ENCODE measurements around the gene ZSCAN20.

The ZSCAN20 gene

GRCh38 chr1:33438364-33439160 lies 33.9 kb upstream of the ZSCAN20 start:
- Mint-ChIP-seq H3K4me3 (no peak overlapping the region), H3K27ac (no peak overlapping the region), H3K9me3 (no peaks in the 10 kb centered on the region), H3K27me3 (peaks cover 24% of the 10 kb centered on the region), H3K4me1 (no peaks in the 10 kb centered on the region)
- ATAC-seq (no peak), DNase-seq (no peak)

GRCh38 chr1:33439662-33440061 lies 32.8 kb upstream of the ZSCAN20 start:
- H3K9me3 Mint-ChIP-seq: no peaks in the 10 kb centered on the region
- no peak overlapping the region for H3K4me3 Mint-ChIP-seq
- H3K27ac Mint-ChIP-seq: no peak overlapping the region
- no peak for DNase-seq
- no peaks in the 10 kb centered on the region for H3K4me1 Mint-ChIP-seq
- ATAC-seq: no peak
- peaks cover 25% of the 10 kb centered on the region for H3K27me3 Mint-ChIP-seq

GRCh38 chr1:33441088-33441745 lies 31.2 kb upstream of the ZSCAN20 start:
- Mint-ChIP-seq H3K4me3 (no peak overlapping the region), H3K27ac (no peak overlapping the region), H3K9me3 (no peaks in the 10 kb centered on the region), H3K4me1 (no peaks in the 10 kb centered on the region), H3K27me3 (peaks cover 25% of the 10 kb centered on the region)
- no peak for ATAC-seq
- DNase-seq: no peak

- no peaks in the 10 kb centered on the region for H3K4me1 Mint-ChIP-seq
- H3K9me3 Mint-ChIP-seq: no peaks in the 10 kb centered on the region
- H3K27me3 Mint-ChIP-seq: peaks cover 25% of the 10 kb centered on the region
- DNase-seq: no peak
- no peak overlapping the region for H3K27ac Mint-ChIP-seq
- ATAC-seq: no peak
- no peak overlapping the region for H3K4me3 Mint-ChIP-seq
These were observed 30.3 kb upstream of the ZSCAN20 start for GRCh38 chr1:33442141-33442540.

GRCh38 chr1:33443080-33443704 lies 29.3 kb upstream of the ZSCAN20 start:
- H3K4me1 Mint-ChIP-seq: no peaks in the 10 kb centered on the region
- H3K4me3 Mint-ChIP-seq: no peak overlapping the region
- H3K9me3 Mint-ChIP-seq: no peaks in the 10 kb centered on the region
- H3K27ac Mint-ChIP-seq: no peak overlapping the region
- ATAC-seq (no peak), DNase-seq (no peak)
- peaks cover 34% of the 10 kb centered on the region for H3K27me3 Mint-ChIP-seq

- DNase-seq: no peak
- H3K4me1 Mint-ChIP-seq: no peaks in the 10 kb centered on the region
- no peak overlapping the region for H3K27ac Mint-ChIP-seq
- peaks cover 34% of the 10 kb centered on the region for H3K27me3 Mint-ChIP-seq
- no peak overlapping the region for H3K4me3 Mint-ChIP-seq
- H3K9me3 Mint-ChIP-seq: no peaks in the 10 kb centered on the region
- ATAC-seq: no peak
These were observed 28.7 kb upstream of the ZSCAN20 start for GRCh38 chr1:33443705-33444180.

GRCh38 chr1:33445108-33445507 lies 27.3 kb upstream of the ZSCAN20 start:
- no peak overlapping the region for H3K4me3 Mint-ChIP-seq
- H3K9me3 Mint-ChIP-seq: no peaks in the 10 kb centered on the region
- peak overlapping the region in 1 of 2 donors; percentile 20 for H3K27ac Mint-ChIP-seq
- peaks cover 47% of the 10 kb centered on the region for H3K27me3 Mint-ChIP-seq
- DNase-seq (no peak), ATAC-seq (no peak)
- no peaks in the 10 kb centered on the region for H3K4me1 Mint-ChIP-seq

GRCh38 chr1:33446590-33446989 lies 25.9 kb upstream of the ZSCAN20 start:
- Mint-ChIP-seq H3K27ac (no peak overlapping the region), H3K27me3 (peaks cover 39% of the 10 kb centered on the region), H3K4me1 (no peaks in the 10 kb centered on the region), H3K9me3 (no peaks in the 10 kb centered on the region), H3K4me3 (no peak overlapping the region)
- DNase-seq: peak in 1 of 2 donors; percentile 26
- ATAC-seq: peak; percentile 91

- ATAC-seq (no peak), DNase-seq (no peak)
- Mint-ChIP-seq H3K4me1 (peaks cover 6% of the 10 kb centered on the region), H3K27ac (no peak overlapping the region), H3K4me3 (no peak overlapping the region), H3K27me3 (peaks cover 10% of the 10 kb centered on the region), H3K9me3 (no peaks in the 10 kb centered on the region)
These were observed 17.7 kb upstream of the ZSCAN20 start for GRCh38 chr1:33454646-33455282.

GRCh38 chr1:33455539-33456501 lies 16.6 kb upstream of the ZSCAN20 start:
- no peak overlapping the region for H3K4me3 Mint-ChIP-seq
- ATAC-seq (peak; percentile 97), DNase-seq (peak; percentile 26 to 55)
- H3K27ac Mint-ChIP-seq: no peak overlapping the region
- peaks cover 6% of the 10 kb centered on the region for H3K4me1 Mint-ChIP-seq
- no peaks in the 10 kb centered on the region for H3K9me3 Mint-ChIP-seq
- no peaks in the 10 kb centered on the region for H3K27me3 Mint-ChIP-seq

GRCh38 chr1:33456502-33456886 lies 16.0 kb upstream of the ZSCAN20 start:
- DNase-seq (no peak), ATAC-seq (no peak)
- H3K9me3 Mint-ChIP-seq: no peaks in the 10 kb centered on the region
- no peaks in the 10 kb centered on the region for H3K27me3 Mint-ChIP-seq
- H3K4me3 Mint-ChIP-seq: no peak overlapping the region
- peaks cover 6% of the 10 kb centered on the region for H3K4me1 Mint-ChIP-seq
- no peak overlapping the region for H3K27ac Mint-ChIP-seq

GRCh38 chr1:33459691-33460090 lies 12.8 kb upstream of the ZSCAN20 start:
- H3K27ac Mint-ChIP-seq: peak overlapping the region in 1 of 2 donors; percentile 2
- H3K4me3 Mint-ChIP-seq: no peak overlapping the region
- peaks cover 6% of the 10 kb centered on the region for H3K4me1 Mint-ChIP-seq

GRCh38 chr1:33460144-33460543 lies 12.3 kb upstream of the ZSCAN20 start:
- no peaks in the 10 kb centered on the region for H3K9me3 Mint-ChIP-seq
- H3K4me1 Mint-ChIP-seq: peaks cover 6% of the 10 kb centered on the region
- no peaks in the 10 kb centered on the region for H3K27me3 Mint-ChIP-seq
- peak overlapping the region in 1 of 2 donors; percentile 2 for H3K27ac Mint-ChIP-seq
- DNase-seq: no peak
- no peak for ATAC-seq
- H3K4me3 Mint-ChIP-seq: no peak overlapping the region

More at GRCh38 chr1:33459691-33460090, 12.8 kb upstream of the ZSCAN20 start:
- ATAC-seq (no peak), DNase-seq (no peak)
- H3K9me3 Mint-ChIP-seq: no peaks in the 10 kb centered on the region
- H3K27me3 Mint-ChIP-seq: no peaks in the 10 kb centered on the region

- Mint-ChIP-seq H3K9me3 (no peaks in the 10 kb centered on the region), H3K4me3 (no peak overlapping the region), H3K4me1 (no peaks in the 10 kb centered on the region), H3K27me3 (no peaks in the 10 kb centered on the region), H3K27ac (no peak overlapping the region)
- ATAC-seq (no peak), DNase-seq (no peak)
These were observed 11.4 kb upstream of the ZSCAN20 start for GRCh38 chr1:33460947-33461629.
